G401 (cell line): Measurements from ENCODE around the gene CTNNA3. TPM values are rescaled to one million over a fixed set of nuclear protein-coding genes. Genes with fewer than 3 reads are reported as not detected.

Source experiments
- DNase-seq: peaks from one replicate; pipeline ENCODE4 v3.0.0-alpha.2; 2015; ENCODE audit warnings: low spot score
- in situ Hi-C: cut with HindIII; loops from 2 replicates; pipeline ENCODE4 v1.10.0; 2016; ENCODE audit warnings: low sequenced_read_pairs, mixed read lengths
- total RNA-seq: library from RNA; depleted of rRNA; stranded (reverse); fragments of >200 nt; shearing (Covaris generic); gene quantifications from 2 replicates; pipeline ENCODE4 v1.2.3, GENCODE V29; 2014

CTNNA3 gene
- total RNA-seq, 1 experiment from 2014 or later: not detected

DNA sequence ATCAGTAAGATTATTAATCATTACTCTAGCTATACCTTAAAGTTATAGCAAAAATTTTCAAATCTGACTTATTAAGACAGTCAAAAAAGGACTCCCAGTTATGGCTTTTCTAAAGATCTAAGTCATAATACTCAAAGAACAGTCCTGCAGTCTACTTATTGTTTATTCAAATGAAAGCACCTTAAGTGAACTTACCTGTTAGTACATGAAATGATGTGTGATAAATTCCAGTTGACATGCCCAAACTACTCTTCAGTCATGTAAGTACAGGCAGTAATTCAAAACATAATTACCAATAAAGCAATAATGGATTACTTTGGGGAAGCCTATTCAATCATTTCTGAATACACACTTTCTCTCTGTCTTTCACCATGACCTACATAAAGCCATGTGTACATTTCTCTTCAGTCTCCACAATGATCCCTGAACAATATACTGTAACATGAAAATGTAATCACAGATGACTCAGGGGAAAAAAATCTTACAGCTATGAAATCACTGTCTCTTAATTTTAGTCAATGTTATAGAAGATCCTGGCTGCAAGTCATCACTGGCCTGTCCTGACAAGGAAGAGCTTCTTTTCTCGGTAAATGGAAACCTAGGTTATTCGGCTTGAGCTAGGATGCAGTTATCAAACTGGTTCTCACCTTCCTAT lies 1190.9 kb downstream of the CTNNA3 start:
- DNase-seq: no peak
- in situ Hi-C loops: no loop called here

DNA sequence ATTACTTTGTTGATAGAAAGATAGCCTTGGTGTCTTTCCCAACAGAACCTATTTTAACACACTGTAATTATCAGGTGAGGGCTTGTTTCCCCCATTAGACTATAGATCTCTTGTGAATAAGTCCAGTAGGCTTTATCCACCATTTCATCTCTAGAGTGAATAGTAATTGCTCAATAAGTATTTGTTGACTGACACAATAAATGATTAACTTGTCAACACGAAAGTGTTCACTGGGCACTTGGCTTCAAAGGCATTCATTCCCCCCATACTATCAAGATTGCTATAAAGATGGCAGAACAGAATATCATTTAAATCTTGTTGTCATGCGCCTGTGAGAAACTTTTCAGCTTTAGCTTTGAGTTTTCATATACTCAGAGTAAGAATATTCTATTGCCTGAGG lies 1194.6 kb downstream of the CTNNA3 start:
- in situ Hi-C loops: no loop called here
- no peak for DNase-seq

- in situ Hi-C loops: no loop called here
- no peak for DNase-seq
These were observed 1212.0 kb downstream of the CTNNA3 start for GRCh38 chr10:66483966-66484365.

GRCh38 chr10:66472156-66472555 lies 1223.8 kb downstream of the CTNNA3 start:
- peak; percentile 95 for DNase-seq
- in situ Hi-C loops: no loop called here

GRCh38 chr10:66467042-66467441 lies 1229.0 kb downstream of the CTNNA3 start:
- DNase-seq: no peak
- in situ Hi-C loops: no loop called here

GRCh38 chr10:66466622-66467021 lies 1229.4 kb downstream of the CTNNA3 start:
- no peak for DNase-seq
- in situ Hi-C loops: no loop called here

- DNase-seq: peak; percentile 46
- in situ Hi-C loops: no loop called here
These were observed 1232.4 kb downstream of the CTNNA3 start for GRCh38 chr10:66463611-66464010.

DNA sequence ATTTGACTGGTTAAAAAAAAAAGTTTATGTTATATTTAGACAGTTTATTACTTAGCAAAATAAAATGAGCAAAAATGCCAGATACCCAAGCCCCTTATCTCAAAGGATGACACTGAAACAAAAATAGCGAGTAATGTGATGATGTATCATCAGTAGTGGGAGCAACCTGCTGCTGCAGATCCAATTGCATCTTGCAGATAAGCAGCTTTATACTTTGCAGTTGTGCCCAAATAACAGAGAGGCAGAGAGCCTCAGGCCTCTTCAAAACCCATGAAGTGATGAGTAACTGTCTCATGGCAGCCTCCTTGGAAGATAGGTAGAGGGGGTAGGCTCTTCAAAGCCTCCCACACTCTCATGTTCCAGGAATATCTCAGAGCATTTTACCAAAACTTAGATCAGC lies 1238.4 kb downstream of the CTNNA3 start:
- DNase-seq: no peak
- in situ Hi-C loops: no loop called here

DNA sequence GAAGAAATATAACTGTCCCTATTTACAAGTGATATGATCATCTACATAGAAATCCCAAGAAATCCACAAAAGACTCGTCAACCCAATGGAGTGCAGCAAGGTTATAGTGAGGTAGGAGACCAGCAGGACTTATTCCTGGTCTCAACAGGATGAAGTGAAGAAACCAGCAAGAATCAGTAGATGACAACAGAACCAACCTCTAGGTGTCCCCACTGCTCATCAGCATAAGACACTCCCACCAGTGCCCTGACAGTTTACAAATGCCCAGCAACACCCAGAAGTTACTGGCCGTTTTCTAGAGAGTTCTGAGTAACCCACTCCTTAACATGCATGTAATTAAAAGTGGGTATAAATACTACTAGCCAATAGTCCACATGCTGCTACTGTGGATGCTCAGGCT lies 1240.7 kb downstream of the CTNNA3 start:
- in situ Hi-C loops: no loop called here
- DNase-seq: no peak

DNA sequence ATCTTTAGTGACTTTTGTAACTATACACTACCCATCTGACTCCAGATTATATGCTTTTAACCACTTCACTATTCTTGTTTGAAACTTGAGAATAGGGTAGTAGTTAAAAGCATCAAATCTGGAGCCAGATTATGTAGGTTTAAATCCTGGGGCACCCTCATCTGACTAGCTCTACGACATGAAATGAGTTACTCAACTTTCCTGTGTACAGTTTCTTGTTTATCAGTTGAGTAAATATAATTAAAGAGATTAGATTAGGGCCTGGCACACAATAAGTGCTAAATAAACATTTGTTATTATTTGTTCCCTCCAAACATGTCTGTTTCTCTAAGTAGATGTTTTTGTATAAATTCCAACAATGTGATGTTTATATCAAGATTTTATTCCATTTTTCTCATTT lies 1255.4 kb downstream of the CTNNA3 start:
- in situ Hi-C loops: no loop called here
- DNase-seq: no peak

- in situ Hi-C loops: no loop called here
- DNase-seq: no peak
These were observed 1281.1 kb downstream of the CTNNA3 start for GRCh38 chr10:66414943-66415342.

DNA sequence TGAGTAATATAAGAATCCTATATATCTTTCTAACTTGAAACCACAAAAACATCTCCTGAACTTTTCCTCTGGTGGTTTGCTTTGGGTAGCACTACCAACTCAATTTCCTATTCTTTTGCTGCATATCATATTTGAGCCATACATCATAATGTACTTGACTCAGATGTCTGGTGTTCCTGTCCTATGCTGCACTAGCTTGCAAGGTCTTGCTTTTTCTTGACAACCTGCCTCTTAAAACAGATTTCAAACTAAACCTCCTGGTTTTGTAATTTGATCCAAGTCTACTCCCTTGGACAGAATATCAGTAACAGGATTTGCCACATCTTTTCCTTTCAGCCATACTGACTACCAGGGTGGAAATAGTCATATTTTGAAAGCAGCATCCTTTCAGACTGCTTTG lies 1290.4 kb downstream of the CTNNA3 start:
- in situ Hi-C loops: no loop called here
- no peak for DNase-seq

- DNase-seq: no peak
- in situ Hi-C loops: no loop called here
These were observed 1297.3 kb downstream of the CTNNA3 start for GRCh38 chr10:66398669-66399068.

GRCh38 chr10:66394342-66395063 lies 1301.5 kb downstream of the CTNNA3 start:
- DNase-seq: no peak
- in situ Hi-C loops: no loop called here

DNA sequence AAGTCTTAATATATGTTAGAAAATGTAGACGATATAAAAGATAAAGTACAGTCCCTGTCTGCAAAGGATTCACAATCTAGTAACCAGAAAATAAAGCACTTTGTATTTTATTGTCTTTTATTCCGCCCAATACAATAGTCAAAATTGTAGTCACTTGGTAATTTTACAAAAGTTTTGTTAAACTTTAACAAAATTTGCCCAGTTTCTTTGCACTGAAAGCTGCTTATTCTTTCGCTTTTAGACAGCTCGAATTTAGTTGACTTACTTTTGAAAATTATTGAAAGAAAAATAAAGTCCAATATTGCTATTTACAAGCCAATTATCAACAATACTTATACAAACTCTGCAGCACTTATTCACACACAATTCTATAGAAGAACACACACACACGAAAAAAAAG lies 1305.1 kb downstream of the CTNNA3 start:
- in situ Hi-C loops: no loop called here
- DNase-seq: no peak

DNA sequence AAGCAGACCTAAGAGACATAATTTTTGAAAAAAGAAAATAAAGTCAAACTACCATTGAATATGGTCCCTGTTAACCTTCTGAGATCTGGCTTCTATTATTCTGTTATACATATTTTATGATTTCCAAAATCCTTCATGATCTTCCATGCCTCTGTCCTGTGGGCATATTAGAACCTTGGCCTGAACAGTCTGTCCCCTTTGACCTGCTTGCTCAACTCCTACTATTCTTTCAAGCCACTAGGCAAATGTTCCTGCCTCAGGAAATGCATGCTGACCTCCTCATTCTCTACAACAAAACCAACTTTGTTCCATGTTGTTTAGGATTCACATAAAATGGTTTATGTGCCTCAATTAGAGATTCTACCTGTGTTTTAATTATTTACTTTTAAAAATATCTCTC lies 1315.0 kb downstream of the CTNNA3 start:
- no peak for DNase-seq
- in situ Hi-C loops: no loop called here

DNA sequence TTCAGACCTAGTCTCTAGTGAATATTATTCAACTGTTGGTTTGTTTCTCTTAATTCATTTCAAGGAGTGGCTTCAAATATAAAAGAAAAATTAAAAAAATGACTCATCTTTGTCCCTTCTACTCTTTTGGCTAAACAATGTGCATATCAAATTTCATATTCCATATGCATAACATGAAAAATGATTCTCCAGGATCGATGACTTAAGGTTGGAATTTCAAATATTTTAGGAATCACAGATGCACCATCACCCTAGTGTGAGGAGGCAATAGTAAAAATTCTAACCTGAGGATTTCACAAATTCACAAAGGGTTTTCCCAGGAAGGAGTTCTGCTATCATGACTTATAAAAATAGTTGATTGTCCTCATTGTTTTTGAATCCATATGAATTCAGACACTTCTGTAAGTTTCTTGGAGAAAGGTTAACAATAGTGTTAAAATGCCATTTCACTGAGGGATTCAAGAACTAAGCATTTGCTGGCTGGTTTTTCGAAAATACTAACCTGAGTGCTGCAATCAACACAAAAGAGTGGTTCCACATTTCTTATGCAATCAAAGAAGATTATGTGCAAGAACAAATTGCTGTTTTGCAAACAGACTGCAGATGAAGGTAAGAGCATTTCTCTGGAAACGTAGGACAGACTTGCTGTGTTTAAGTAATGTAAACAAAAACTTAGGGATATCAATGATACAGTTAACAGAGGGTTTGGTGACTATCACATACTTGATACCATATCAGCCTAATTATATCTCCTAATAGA lies 1317.7 kb downstream of the CTNNA3 start:
- DNase-seq: no peak
- in situ Hi-C loops: no loop called here

DNA sequence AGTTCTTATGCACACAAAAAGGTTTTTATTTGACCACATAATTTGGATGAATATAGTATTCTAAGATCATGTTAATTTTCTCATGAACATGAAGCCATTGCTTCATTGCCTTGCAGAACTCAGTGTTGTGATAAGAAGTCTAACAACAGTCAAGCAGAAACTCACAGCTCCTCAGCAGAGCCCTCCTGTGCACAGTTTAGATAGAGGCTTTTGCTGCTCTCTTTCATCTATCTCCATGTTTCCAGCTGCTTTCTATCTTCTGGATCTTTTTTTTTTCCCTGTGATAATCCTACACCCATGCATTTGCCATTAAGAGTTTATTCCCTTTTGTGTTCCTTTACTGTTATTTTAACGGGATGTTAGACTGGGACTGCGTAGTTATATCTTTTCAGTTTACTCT lies 1327.8 kb downstream of the CTNNA3 start:
- no peak for DNase-seq
- in situ Hi-C loops: no loop called here

- in situ Hi-C loops: no loop called here
- DNase-seq: no peak
These were observed 1329.8 kb downstream of the CTNNA3 start for GRCh38 chr10:66366163-66366562.

DNA sequence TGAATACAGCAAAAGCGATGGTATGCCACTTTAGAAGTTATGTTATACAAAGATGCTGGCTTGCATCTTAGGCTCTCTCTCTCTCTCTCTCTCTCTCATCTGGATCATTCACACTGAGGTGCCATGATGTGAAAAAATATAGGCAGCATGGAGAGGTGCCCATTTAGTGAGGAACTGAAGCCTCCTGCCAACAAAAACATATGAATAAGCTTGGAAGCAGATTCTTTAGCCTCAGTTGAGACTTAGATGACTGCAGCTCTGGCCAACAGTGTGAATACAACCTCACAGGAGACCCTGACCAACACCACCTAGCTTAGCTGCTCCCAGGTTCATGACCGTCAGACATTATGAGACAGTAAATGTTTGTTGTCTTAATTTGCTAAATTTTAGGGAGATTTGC lies 1330.3 kb downstream of the CTNNA3 start:
- no peak for DNase-seq
- in situ Hi-C loops: no loop called here
